ENCODE data around the gene ZNF516. TPM values are rescaled to one million over a fixed set of nuclear protein-coding genes. Genes with fewer than 3 reads are reported as not detected.

Gene ZNF516
- total RNA-seq, 1 donor: 16.3 TPM

- H3K27ac ChIP-seq (ENCODE audit: low read depth, low read length): no peak overlapping the region
- no peak for TF ChIP-seq CTCF (IDR thresholded peaks at IDR 0.05; ENCODE audit: extremely low read depth, low read depth, low read length)
- H4K20me1 ChIP-seq (ENCODE audit: insufficient read depth, low read length): no peaks in the 10 kb centered on the region
- H3K4me3 ChIP-seq (ENCODE audit: insufficient read depth, low read length): peak overlapping the region; percentile 63
- H3K9me3 ChIP-seq (ENCODE audit: low read depth, low read length): no peaks in the 10 kb centered on the region
- peak; percentile 59 for DNase-seq (ENCODE audit: insufficient read length, low spot score, missing footprints)
- peak overlapping the region; percentile 90 for H2AFZ ChIP-seq (ENCODE audit: low read length)
- peaks cover 7% of the 10 kb centered on the region for H3K4me1 ChIP-seq (ENCODE audit: insufficient read depth, low read length)
- peak overlapping the region; percentile 83 for H3K4me2 ChIP-seq (ENCODE audit: insufficient read depth, low read length)
- no peaks in the 10 kb centered on the region for H3K79me2 ChIP-seq (ENCODE audit: insufficient read depth, low read length)
- no peaks in the 10 kb centered on the region for H3K36me3 ChIP-seq (ENCODE audit: insufficient read depth, low read length)
- peaks cover 41% of the 10 kb centered on the region for H3K27me3 ChIP-seq (ENCODE audit: insufficient read depth, low read length)
Measured at GRCh38 chr18:76528477-76529432, 33.7 kb upstream of the ZNF516 start.

GRCh38 chr18:76525911-76526310 lies 30.9 kb upstream of the ZNF516 start:
- no peak overlapping the region for H3K27ac ChIP-seq (ENCODE audit: low read depth, low read length)
- no peak overlapping the region for H2AFZ ChIP-seq (ENCODE audit: low read length)
- H3K27me3 ChIP-seq (ENCODE audit: insufficient read depth, low read length): peaks cover 51% of the 10 kb centered on the region
- no peaks in the 10 kb centered on the region for H4K20me1 ChIP-seq (ENCODE audit: insufficient read depth, low read length)
- no peaks in the 10 kb centered on the region for H3K79me2 ChIP-seq (ENCODE audit: insufficient read depth, low read length)
- H3K9me3 ChIP-seq (ENCODE audit: low read depth, low read length): no peaks in the 10 kb centered on the region
- H3K36me3 ChIP-seq (ENCODE audit: insufficient read depth, low read length): no peaks in the 10 kb centered on the region
- no peak for TF ChIP-seq CTCF (IDR thresholded peaks at IDR 0.05; ENCODE audit: extremely low read depth, low read depth, low read length)
- no peak for DNase-seq (ENCODE audit: insufficient read length, low spot score, missing footprints)
- no peak overlapping the region for H3K4me2 ChIP-seq (ENCODE audit: insufficient read depth, low read length)
- H3K4me1 ChIP-seq (ENCODE audit: insufficient read depth, low read length): peaks cover 7% of the 10 kb centered on the region
- no peak overlapping the region for H3K4me3 ChIP-seq (ENCODE audit: insufficient read depth, low read length)

GRCh38 chr18:76524900-76525698 lies 30.1 kb upstream of the ZNF516 start:
- Histone ChIP-seq H3K4me2 (ENCODE audit: insufficient read depth, low read length) (peak overlapping the region; percentile 90), H2AFZ (ENCODE audit: low read length) (peak overlapping the region; percentile 85), H3K27ac (ENCODE audit: low read depth, low read length) (no peak overlapping the region), H3K79me2 (ENCODE audit: insufficient read depth, low read length) (no peaks in the 10 kb centered on the region), H3K27me3 (ENCODE audit: insufficient read depth, low read length) (peaks cover 57% of the 10 kb centered on the region), H4K20me1 (ENCODE audit: insufficient read depth, low read length) (no peaks in the 10 kb centered on the region), H3K4me1 (ENCODE audit: insufficient read depth, low read length) (peaks cover 7% of the 10 kb centered on the region), H3K36me3 (ENCODE audit: insufficient read depth, low read length) (no peaks in the 10 kb centered on the region), H3K4me3 (ENCODE audit: insufficient read depth, low read length) (peak overlapping the region; percentile 63), H3K9me3 (ENCODE audit: low read depth, low read length) (no peaks in the 10 kb centered on the region)
- no peak for DNase-seq (ENCODE audit: insufficient read length, low spot score, missing footprints)
- no peak for TF ChIP-seq CTCF (IDR thresholded peaks at IDR 0.05; ENCODE audit: extremely low read depth, low read depth, low read length)

- no peaks in the 10 kb centered on the region for H4K20me1 ChIP-seq (ENCODE audit: insufficient read depth, low read length)
- no peak overlapping the region for H3K4me3 ChIP-seq (ENCODE audit: insufficient read depth, low read length)
- no peak for TF ChIP-seq CTCF (IDR thresholded peaks at IDR 0.05; ENCODE audit: extremely low read depth, low read depth, low read length)
- no peaks in the 10 kb centered on the region for H3K36me3 ChIP-seq (ENCODE audit: insufficient read depth, low read length)
- H3K27me3 ChIP-seq (ENCODE audit: insufficient read depth, low read length): peaks cover 63% of the 10 kb centered on the region
- H3K4me2 ChIP-seq (ENCODE audit: insufficient read depth, low read length): no peak overlapping the region
- no peak overlapping the region for H3K27ac ChIP-seq (ENCODE audit: low read depth, low read length)
- H3K4me1 ChIP-seq (ENCODE audit: insufficient read depth, low read length): peaks cover 7% of the 10 kb centered on the region
- no peaks in the 10 kb centered on the region for H3K9me3 ChIP-seq (ENCODE audit: low read depth, low read length)
- no peak overlapping the region for H2AFZ ChIP-seq (ENCODE audit: low read length)
- no peaks in the 10 kb centered on the region for H3K79me2 ChIP-seq (ENCODE audit: insufficient read depth, low read length)
- DNase-seq (ENCODE audit: insufficient read length, low spot score, missing footprints): no peak
Measured at GRCh38 chr18:76524477-76524876, 29.4 kb upstream of the ZNF516 start.
